Liver (tissue), 3 donors: ENCODE measurements around the gene LRRC4.

Experiments used
- ATF3 ChIP-seq: IDR thresholded peaks from 2 replicates; pipeline ENCODE4 v1.6.1; 2016; ENCODE audit warnings: antibody characterized with exemption
- CTCF ChIP-seq: fragments of 150-350 bp; IDR thresholded peaks from 2 replicates; pipeline ENCODE4 v1.5.1; 2017; ENCODE audit warnings: improper control_type of control experiment, low read depth, low read length; ENCODE audit not compliant: missing input control
- FOXA1 ChIP-seq: IDR thresholded peaks from 2 replicates; pipeline ENCODE4 v1.6.1; 2016; ENCODE audit warnings: antibody characterized with exemption
- REST ChIP-seq: IDR thresholded peaks from 2 replicates; pipeline ENCODE4 v1.6.1; 2016; ENCODE audit warnings: antibody characterized with exemption, mild to moderate bottlenecking
- SP1 ChIP-seq: IDR thresholded peaks from 2 replicates; pipeline ENCODE4 v1.6.1; 2018; ENCODE audit warnings: antibody characterized with exemption, mild to moderate bottlenecking
- TAF1 ChIP-seq: conservative IDR thresholded peaks from 2 replicates; pipeline ENCODE4 v1.6.1; 2016; ENCODE audit warnings: antibody characterized with exemption, mild to moderate bottlenecking
- YY1 ChIP-seq: IDR thresholded peaks from 2 replicates; pipeline ENCODE4 v1.6.1; 2016; ENCODE audit warnings: antibody characterized with exemption, mild to moderate bottlenecking
- ZBTB33 ChIP-seq: IDR thresholded peaks from 2 replicates; pipeline ENCODE4 v1.6.1; 2016; ENCODE audit warnings: antibody characterized with exemption
- donor health status: healthy.
- donor health status: healthy.

- TF ChIP-seq CTCF (no peak), TAF1 (no peak), ATF3 (no peak), YY1 (no peak), SP1 (no peak), FOXA1 (no peak), REST (no peak), ZBTB33 (no peak)
Measured at GRCh38 chr7:128041203-128041602, 10.0 kb upstream of the LRRC4 start.
